ENCODE results near the gene BEND5.

The BEND5 gene

GRCh38 chr1:48761986-48762385 is 14.7 kb downstream of the BEND5 start:
- no peak for DNase-seq (ENCODE audit: low read depth)

DNA sequence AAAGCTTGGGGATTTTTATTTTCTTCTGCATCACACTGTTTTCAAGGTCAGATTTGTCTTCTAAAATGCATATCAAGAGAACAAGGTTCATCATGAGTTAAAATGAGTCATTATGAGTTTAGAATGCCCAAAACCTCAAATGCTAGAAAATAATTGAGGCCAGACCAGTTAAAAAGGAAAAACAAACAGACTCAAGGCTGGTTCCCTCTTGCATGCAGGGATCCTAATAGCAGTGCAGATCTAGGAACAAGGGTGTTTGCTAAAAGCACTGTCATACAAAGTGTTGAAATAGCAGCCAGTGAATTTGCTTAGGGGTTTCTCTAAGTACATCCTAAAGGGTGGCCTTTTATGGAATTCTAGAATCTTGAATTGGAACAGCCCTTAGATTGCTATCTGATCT is 15.3 kb downstream of the BEND5 start:
- no peak for DNase-seq (ENCODE audit: low read depth)

- no peak for DNase-seq (ENCODE audit: low read depth)
These were observed 15.8 kb downstream of the BEND5 start for GRCh38 chr1:48760857-48761256.

DNA sequence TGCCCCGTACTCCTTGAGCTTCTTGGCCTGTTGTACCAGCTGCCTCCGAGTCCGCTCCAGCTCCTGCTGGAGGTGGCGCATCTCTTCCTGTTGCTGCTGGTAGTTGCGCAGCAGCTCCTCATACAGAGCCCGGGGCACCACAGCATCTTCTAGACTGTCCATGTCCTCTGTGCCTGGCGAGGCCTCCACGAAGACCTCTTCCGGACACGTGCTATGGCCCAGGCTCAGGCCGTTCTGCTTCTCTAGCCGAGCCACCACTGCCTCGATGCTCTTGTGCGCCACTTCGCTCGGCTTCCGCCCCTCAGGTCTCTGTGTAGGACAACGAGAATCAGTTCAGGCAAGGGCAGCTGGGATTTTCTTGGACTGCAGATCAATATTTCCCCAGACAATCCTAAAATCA is 17.7 kb downstream of the BEND5 start:
- no peak for DNase-seq (ENCODE audit: low read depth)

DNA sequence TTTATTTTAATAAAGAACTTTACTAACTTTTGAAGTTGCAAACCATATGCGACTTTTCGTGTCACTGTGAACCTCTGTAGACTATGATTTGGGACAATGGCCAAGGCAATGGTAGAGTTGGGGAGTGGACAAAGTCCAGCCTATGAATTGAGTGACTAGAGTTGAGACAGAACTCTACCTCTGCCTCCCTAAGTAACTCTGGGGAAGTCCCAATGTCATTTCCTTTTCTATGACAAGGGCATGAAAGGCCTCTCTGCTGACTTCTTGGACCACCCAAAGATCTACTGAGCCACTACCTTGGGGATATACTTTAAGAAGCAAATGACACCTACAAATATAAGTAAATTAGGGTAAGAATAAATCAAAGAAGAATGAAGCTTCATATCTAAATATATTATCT is 19.3 kb downstream of the BEND5 start:
- DNase-seq (ENCODE audit: low read depth), result no peak

DNA sequence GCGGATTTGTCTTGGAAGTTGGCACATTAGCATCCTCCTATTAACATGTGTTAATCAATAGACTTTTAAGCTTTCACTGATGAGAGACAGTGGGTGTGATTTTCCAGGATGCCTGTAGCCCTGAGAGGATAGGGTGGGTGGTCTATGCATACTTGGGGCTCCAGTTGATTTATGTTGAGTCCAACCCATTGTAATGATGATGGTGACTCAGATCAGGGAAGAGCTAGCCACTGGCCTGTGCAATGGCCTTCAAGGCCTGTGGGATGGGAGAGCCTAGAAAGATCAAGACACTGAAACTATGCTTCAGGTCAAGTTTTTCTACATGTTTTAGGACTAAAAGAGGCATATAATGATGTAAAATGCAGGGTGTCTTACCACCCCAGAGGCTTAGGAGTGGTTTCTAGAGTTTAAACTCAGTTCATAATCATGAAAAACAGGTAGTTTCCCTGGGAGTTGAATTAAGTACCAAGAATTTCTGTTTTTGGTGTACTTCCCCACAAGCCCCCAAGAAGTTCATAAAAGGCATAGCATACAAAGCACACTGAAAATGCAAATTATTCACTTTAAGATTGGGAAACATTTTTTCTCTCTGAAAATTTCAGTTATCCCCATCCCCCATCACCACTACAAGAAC is 19.9 kb downstream of the BEND5 start:
- DNase-seq (ENCODE audit: low read depth), result no peak

DNA sequence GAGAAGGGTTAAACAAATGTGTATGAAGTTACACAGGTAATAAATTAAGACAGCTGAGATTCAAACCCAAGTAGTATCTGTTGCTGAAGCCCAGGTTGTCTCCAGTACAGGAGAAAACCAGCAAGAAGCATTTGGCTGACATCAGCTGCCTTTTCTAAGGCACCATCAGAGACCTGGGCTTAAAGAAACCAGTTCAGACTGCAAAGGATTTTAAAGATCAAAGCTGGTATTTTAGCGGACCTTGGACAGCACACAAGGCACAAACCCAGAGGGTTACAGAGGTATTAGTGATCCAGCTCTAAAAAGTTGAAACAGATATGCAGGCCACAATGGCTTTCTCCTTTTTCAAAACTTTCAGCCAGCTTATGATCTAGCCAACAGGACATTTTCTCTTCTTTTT is 23.4 kb downstream of the BEND5 start:
- no peak for DNase-seq (ENCODE audit: low read depth)

- no peak for DNase-seq (ENCODE audit: low read depth)
These were observed 26.6 kb downstream of the BEND5 start for GRCh38 chr1:48750109-48750508.

DNA sequence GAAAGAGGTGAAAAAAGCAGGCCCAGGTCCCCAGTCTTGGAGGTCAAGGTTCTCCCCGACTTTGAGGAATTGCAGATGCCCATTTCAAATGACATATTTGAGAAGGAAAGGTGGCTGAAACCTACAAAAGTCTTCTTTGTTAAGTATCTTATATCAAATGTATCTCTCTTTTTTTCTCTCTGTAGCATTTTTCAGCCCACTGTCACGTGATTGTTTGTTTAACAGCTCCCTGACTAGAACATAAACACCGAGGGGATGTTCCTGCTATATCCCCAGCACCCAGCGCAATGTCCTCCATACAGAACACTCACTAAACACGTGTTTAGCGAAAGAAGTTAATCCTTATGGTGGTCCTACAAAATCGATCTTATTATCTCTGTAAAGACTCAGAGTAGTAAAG is 27.6 kb downstream of the BEND5 start:
- DNase-seq (ENCODE audit: low read depth), result no peak

DNA sequence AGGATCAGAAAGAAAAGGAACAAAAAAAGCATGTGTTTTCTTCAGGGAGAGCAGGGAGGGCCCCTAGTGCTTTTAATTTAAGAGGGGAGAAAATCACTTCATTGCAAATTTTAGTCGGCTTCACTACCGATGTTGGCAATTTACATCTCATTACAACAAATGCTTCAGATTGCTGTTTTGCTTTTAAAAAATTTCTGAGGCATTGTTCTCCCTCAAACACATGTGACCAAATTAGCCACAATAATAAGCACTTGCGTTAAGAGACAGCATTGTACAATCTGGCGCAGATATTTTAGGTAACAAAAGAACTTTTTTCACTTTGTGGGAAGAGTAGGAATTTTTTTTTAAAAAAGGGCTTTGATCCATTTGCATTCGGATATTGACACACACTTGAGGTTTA is 29.8 kb downstream of the BEND5 start:
- no peak for DNase-seq (ENCODE audit: low read depth)

DNA sequence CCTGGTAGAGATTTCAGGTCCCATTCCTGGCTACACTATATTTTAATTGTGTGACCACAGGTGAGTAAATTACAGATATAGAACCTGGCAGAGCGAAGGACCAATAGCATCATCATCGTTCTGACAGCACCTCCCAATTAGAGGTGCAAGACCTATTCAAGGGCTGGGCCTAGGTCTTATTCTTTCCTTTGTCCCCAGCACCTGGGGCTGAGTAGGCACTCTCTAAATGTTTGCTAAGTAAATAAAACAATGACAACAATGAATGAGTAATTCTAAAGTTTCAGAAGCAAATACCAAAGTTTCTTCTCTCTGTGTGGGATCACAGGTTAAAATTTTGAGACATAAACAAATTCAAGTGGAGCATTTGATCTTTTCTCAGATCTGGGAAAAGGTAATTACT is 32.7 kb downstream of the BEND5 start:
- no peak for DNase-seq (ENCODE audit: low read depth)

- DNase-seq (ENCODE audit: low read depth), result no peak
These were observed 33.2 kb downstream of the BEND5 start for GRCh38 chr1:48743480-48743879.

DNA sequence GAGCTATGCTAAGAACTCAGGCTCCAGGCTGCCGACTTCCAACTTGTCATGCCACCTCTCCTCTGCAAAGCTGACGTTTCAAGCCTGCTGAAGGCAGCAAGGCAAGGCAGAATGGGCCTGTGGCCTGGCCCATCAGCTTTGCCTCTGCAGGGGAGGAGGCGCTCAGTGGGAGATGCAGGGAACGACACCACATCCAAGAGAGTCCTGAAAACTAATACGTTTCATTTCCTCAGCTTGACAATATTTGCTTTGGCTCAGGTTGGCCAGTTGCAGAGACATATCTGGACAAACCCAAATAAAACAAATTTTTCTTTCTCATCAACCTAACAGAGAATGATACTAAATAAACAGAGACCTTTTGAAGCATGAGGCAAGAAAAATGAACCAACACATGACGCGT is 35.3 kb downstream of the BEND5 start:
- DNase-seq (ENCODE audit: low read depth), result no peak

GRCh38 chr1:48740621-48741020 is 36.1 kb downstream of the BEND5 start:
- no peak for DNase-seq (ENCODE audit: low read depth)

DNA sequence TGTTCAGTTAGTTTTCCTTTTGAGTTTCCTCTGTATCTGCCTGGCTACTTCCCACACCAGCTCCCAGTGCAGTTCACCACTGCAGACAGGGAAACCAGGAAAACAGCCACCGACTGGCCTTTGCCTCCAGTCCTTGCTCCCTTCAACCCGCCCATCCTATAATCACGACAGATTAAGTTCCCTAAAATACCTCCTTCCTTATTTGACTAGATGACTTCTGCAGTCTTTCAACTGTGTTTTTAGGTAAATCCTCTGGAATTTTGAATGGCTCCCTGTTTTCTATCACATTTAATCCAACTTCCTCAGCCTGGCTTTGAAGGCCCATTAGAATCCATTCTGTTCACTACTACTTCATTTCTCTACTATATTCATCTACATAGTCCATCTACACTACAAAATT is 37.6 kb downstream of the BEND5 start:
- DNase-seq (ENCODE audit: low read depth), result no peak

DNA sequence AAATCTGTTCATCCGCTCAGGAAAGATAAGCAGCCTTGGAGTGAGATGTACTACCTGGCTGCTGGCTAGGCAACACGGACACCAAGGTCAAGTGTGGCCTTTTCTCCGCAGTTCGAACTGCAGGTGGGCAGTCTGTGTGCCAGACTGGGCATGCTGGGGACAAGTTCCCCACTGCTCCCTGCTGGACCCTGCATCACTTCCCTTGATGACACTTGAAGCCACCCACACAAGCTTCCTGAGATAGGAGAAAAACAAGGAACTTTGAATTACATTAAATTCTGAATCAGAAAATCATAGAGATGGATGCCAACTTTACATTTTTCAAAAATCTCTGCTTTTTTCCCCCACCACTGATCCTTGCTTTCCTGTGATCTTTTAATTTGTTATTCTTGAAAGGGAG is 38.3 kb downstream of the BEND5 start:
- no peak for DNase-seq (ENCODE audit: low read depth)

DNA sequence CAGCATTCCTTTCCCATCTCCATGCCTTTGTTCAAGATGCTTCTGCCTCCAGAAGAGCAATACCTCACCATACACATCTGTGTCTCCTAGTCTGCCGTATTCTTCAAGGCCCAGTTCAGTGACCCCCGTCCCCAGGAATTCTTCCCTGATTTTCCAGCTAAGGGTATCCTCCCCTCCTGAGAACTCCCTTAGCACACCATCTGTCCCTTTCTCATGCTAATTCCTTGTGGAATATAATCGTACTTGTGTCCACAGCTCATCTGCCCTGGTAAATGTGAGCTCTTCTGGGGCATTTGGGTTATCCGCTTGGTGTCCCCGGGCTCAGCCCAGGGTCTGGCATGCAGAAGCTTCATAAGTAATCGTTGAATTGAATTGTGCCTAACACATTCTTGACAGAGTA is 40.9 kb downstream of the BEND5 start:
- DNase-seq (ENCODE audit: low read depth), result no peak

DNA sequence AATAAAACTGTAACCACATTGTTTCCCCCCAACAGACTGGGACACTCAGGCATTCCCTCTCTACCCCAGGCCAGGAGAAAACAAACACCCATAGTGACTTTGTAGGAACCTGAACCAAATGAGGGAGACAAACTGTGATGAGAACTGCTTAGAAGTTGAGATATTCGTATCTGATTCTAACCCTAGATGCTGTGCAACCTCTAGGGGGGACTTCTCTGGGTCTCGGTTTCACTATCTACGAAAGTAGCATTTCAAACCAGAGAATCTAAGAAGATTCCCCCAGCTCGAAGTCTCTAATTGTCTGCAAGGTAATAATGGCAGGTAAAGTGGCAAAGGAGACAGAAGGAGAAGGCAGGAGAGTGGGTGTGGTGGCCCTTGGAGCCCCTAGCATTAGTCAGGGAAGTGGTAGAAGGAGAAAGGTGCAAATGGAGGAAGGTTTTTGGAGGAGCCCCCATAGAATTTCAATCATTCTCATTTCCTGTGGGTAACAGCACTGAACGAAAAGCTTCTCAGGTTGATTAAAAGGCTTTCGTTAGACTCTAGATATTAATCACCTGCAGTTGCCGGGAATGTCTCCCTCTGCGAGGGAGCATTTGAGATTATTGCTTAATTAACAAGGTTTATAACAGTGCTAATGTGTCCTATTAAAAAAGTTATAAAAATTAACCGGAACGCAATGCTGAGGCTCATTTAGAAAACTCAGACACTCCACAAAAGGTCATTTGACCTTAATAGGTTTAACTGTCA is 46.4 kb downstream of the BEND5 start:
- no peak for DNase-seq (ENCODE audit: low read depth)

GRCh38 chr1:48728584-48728983 is 48.1 kb downstream of the BEND5 start:
- no peak for DNase-seq (ENCODE audit: low read depth)

DNA sequence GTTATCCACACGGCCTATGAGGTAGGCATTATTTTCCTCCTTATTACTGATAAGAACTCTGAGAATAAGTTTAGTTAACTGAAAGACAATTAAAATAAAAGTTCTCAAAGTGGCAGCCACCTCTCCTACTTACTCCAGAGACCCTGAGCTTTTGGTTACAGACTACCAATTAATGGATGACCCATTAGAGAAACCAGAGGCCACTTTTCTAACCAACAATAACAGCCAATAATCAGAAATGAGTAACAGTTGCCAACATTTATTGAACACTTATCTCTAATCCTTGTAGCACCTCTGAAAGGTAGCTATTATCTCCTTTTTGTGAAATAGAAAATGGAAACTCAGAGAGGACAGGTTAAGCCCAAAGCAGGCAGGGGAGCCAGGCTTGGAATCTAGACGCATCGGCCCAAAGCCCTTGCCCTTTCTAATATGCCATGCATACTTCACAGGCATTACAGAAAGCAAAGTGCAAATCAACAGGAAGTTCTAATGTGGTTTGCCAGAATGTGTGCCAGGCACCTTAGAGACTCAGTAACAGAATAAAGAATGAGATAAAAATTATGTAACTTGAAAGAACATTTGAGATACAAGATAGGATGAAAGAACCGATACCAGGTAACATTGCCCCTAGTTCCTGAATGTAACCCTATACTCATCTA is 50.0 kb downstream of the BEND5 start:
- DNase-seq (ENCODE audit: low read depth), result no peak

DNA sequence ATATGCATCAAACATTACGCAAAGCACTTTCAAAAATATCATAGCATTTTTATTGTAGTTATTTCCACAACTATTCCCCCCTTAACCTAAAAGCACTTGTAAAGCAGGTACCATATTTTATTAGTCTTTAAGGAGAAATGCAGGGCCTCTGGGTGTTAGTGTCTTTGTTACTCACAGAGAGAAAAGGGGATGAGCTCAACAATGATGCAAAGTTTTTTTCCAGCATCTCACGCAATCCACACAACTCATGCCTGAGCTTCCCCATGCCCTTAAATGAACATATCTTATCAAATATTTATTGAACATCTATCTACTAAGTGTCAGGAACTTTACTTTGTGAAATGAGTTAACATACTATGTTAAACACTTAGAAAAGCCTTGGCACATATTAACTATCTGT is 50.6 kb downstream of the BEND5 start:
- no peak for DNase-seq (ENCODE audit: low read depth)

GRCh38 chr1:48725341-48726046 is 51.2 kb downstream of the BEND5 start:
- no peak for DNase-seq (ENCODE audit: low read depth)

- DNase-seq (ENCODE audit: low read depth), result no peak
These were observed 55.8 kb downstream of the BEND5 start for GRCh38 chr1:48720929-48721328.
